IMR-90 (cell line): ENCODE measurements around the gene KCTD2. TPM values are rescaled to one million over a fixed set of nuclear protein-coding genes. Genes with fewer than 3 reads are reported as not detected.

ENCODE experiments used
- ATAC-seq: fragments of 200-7000 bp; cut with Tn5 transposase; 2 replicates; pipeline ENCODE4 v1.9.1; 2020; ENCODE audit warnings: low read depth, mild to moderate bottlenecking, moderate library complexity
- BruUV-seq: library from RNA; stranded (reverse); fragments of 400-500 nt; replicated peaks from 2 replicates; lab custom pipeline; 2021; lab: Mats Ljungman, UMichigan
- CTCF ChIA-PET: fragments of 300-600 bp; formaldehyde crosslinking; extraction: SDS; loops from one replicate; lab custom pipeline; 2021; ENCODE audit warnings: antibody characterized with exemption; lab: Yijun Ruan, JAX
- POLR2A ChIA-PET: fragments of 300-600 bp; sonication (Branson Sonifier 250); formaldehyde crosslinking; loops from one replicate; lab custom pipeline; 2022; ENCODE audit warnings: antibody characterized with exemption; ENCODE audit not compliant: unreplicated experiment; lab: Charles Lee
- DNase-seq: peaks from one replicate; pipeline ENCODE4 v3.0.0; 2013
- H2AFZ ChIP-seq: replicated peaks from 2 replicates; pipeline ENCODE3; 2013; ENCODE audit warnings: low read length, mild to moderate bottlenecking; ENCODE audit not compliant: poor library complexity
- H2AK5ac ChIP-seq: 2 replicates; pipeline ENCODE4 v1.6.1; 2013; ENCODE audit warnings: low read depth, low read length, inconsistent platforms
- H2AK9ac ChIP-seq: replicated peaks from 2 replicates; pipeline ENCODE3; 2013; ENCODE audit warnings: mild to moderate bottlenecking, low read depth, low read length, moderate library complexity; ENCODE audit not compliant: poor library complexity
- H2BK120ac ChIP-seq: 2 replicates; pipeline ENCODE4 v1.6.1; 2013; ENCODE audit warnings: low read depth, low read length, inconsistent platforms
- H2BK15ac ChIP-seq: 3 replicates; pipeline ENCODE4 v1.6.1; 2013; ENCODE audit warnings: low read depth, low read length, inconsistent platforms
- H2BK20ac ChIP-seq: 2 replicates; pipeline ENCODE4 v1.6.1; 2013; ENCODE audit warnings: low read depth, mild to moderate bottlenecking, inconsistent platforms, low read length, moderate library complexity
- H2BK5ac ChIP-seq: 2 replicates; pipeline ENCODE4 v1.6.1; 2013; ENCODE audit warnings: mild to moderate bottlenecking, low read depth, low read length, inconsistent platforms; ENCODE audit not compliant: poor library complexity, severe bottlenecking
- H3K14ac ChIP-seq: replicated peaks from 2 replicates; pipeline ENCODE4 v1.6.1; 2013; ENCODE audit warnings: low read depth, low read length, inconsistent platforms
- H3K18ac ChIP-seq: 2 replicates; pipeline ENCODE4 v1.6.1; 2013; ENCODE audit warnings: low read depth, low read length, control low read depth
- H3K23ac ChIP-seq: 2 replicates; pipeline ENCODE4 v1.6.1; 2013; ENCODE audit warnings: low read depth, low read length, inconsistent platforms
- H3K27ac ChIP-seq: 2 replicates; pipeline ENCODE4 v1.5.1; 2013; ENCODE audit warnings: mild to moderate bottlenecking, control low read depth, low read length; ENCODE audit not compliant: insufficient read depth
- H3K27me3 ChIP-seq: 2 replicates; pipeline ENCODE4 v1.6.1; 2013; ENCODE audit warnings: low read length; ENCODE audit not compliant: control insufficient read depth, insufficient read depth
- H3K36me3 ChIP-seq: 2 replicates; pipeline ENCODE4 v1.6.1; 2013; ENCODE audit warnings: low read length, mixed read lengths; ENCODE audit not compliant: control insufficient read depth, insufficient read depth
- H3K4ac ChIP-seq: 2 replicates; pipeline ENCODE4 v1.6.1; 2013; ENCODE audit warnings: low read depth, low read length, inconsistent platforms
- H3K4me1 ChIP-seq: 2 replicates; pipeline ENCODE4 v1.6.1; 2013; ENCODE audit warnings: low read length, mixed read lengths; ENCODE audit not compliant: control insufficient read depth, insufficient read depth
- H3K4me2 ChIP-seq: 2 replicates; pipeline ENCODE4 v1.6.1; 2013; ENCODE audit warnings: low read depth, mild to moderate bottlenecking, control low read depth, low read length, moderate library complexity
- H3K4me3 ChIP-seq: 2 replicates; pipeline ENCODE4 v1.5.1; 2013; ENCODE audit warnings: low read depth, mild to moderate bottlenecking, control low read depth, low read length, moderate library complexity; ENCODE audit not compliant: insufficient read depth
- H3K56ac ChIP-seq: 2 replicates; pipeline ENCODE4 v1.6.1; 2013; ENCODE audit warnings: low read length, inconsistent platforms; ENCODE audit not compliant: insufficient read depth; ENCODE audit errors: extremely low read depth
- H3K79me1 ChIP-seq, 2 experiments: 2 replicates each; pipeline ENCODE4 v1.6.1; 2013; ENCODE audit warnings: low read length in 2 of 2, inconsistent platforms in 1 of 2, low read depth in 1 of 2
- H3K9ac ChIP-seq: 2 replicates; pipeline ENCODE4 v1.6.1; 2013; ENCODE audit warnings: low read depth, low read length, control low read depth
- H3K9me1 ChIP-seq: 2 replicates; pipeline ENCODE4 v1.6.1; 2013; ENCODE audit warnings: low read length, inconsistent platforms; ENCODE audit not compliant: insufficient read depth
- H3K9me3 ChIP-seq: 2 replicates; pipeline ENCODE4 v1.6.1; 2013; ENCODE audit warnings: low read length; ENCODE audit not compliant: control insufficient read depth, insufficient read depth
- H4K20me1 ChIP-seq: 2 replicates; pipeline ENCODE4 v1.6.1; 2013; ENCODE audit warnings: low read length, inconsistent platforms; ENCODE audit not compliant: insufficient read depth
- H4K5ac ChIP-seq: 2 replicates; pipeline ENCODE4 v1.6.1; 2013; ENCODE audit warnings: mild to moderate bottlenecking, low read depth, low read length, control low read depth
- H4K8ac ChIP-seq, 2 experiments: 2 replicates each; pipeline ENCODE4 v1.6.1; 2013; ENCODE audit warnings: low read depth in 2 of 2, low read length in 2 of 2, control low read depth in 1 of 2, inconsistent platforms in 1 of 2
- H4K91ac ChIP-seq: 2 replicates; pipeline ENCODE4 v1.6.1; 2013; ENCODE audit warnings: low read depth, low read length, inconsistent platforms; ENCODE audit not compliant: insufficient read depth
- BHLHE40 ChIP-seq: fragments of 150-350 bp; IDR thresholded peaks from 2 replicates; pipeline ENCODE4 v1.6.1; 2016; ENCODE audit warnings: mild to moderate bottlenecking, low read depth, low read length
- CEBPB ChIP-seq: IDR thresholded peaks from 2 replicates; pipeline ENCODE4 v1.6.1; 2012; ENCODE audit warnings: low read depth, low read length, improper control_type of control experiment
- CHD1 ChIP-seq: IDR thresholded peaks from 2 replicates; pipeline ENCODE4 v1.6.1; 2012; ENCODE audit warnings: low read depth, low read length, improper control_type of control experiment
- CTCF ChIP-seq: conservative IDR thresholded peaks from 2 replicates; pipeline ENCODE4 v1.5.1; 2012; ENCODE audit warnings: mild to moderate bottlenecking, low read depth, low read length, improper control_type of control experiment
- ELK1 ChIP-seq: fragments of 150-350 bp; IDR thresholded peaks from 2 replicates; pipeline ENCODE4 v1.6.1; 2016; ENCODE audit warnings: low read depth, mild to moderate bottlenecking, low read length, moderate library complexity, borderline replicate concordance
- FOS ChIP-seq: fragments of 150-350 bp; IDR thresholded peaks from 2 replicates; pipeline ENCODE4 v1.6.1; 2016; ENCODE audit warnings: low read depth, low read length
- MAFK ChIP-seq: IDR thresholded peaks from 2 replicates; pipeline ENCODE4 v1.6.1; 2012; ENCODE audit warnings: low read depth, low read length, improper control_type of control experiment
- MAZ ChIP-seq: IDR thresholded peaks from 2 replicates; pipeline ENCODE4 v1.6.1; 2012; ENCODE audit warnings: low read depth, mild to moderate bottlenecking, low read length, improper control_type of control experiment, moderate library complexity, borderline replicate concordance
- MXI1 ChIP-seq: IDR thresholded peaks from 2 replicates; pipeline ENCODE4 v1.6.1; 2012; ENCODE audit warnings: low read depth, mild to moderate bottlenecking, low read length, moderate library complexity, borderline replicate concordance
- NFE2L2 ChIP-seq: fragments of 150-350 bp; IDR thresholded peaks from 2 replicates; pipeline ENCODE4 v1.6.1; 2016; ENCODE audit warnings: low read depth, mild to moderate bottlenecking, low read length
- POLR2A ChIP-seq: IDR thresholded peaks from 2 replicates; pipeline ENCODE4 v1.6.1; 2012; ENCODE audit warnings: mild to moderate bottlenecking, low read depth, low read length
- RAD21 ChIP-seq: IDR thresholded peaks from 2 replicates; pipeline ENCODE4 v1.6.1; 2012; ENCODE audit warnings: low read length, improper control_type of control experiment
- RCOR1 ChIP-seq: IDR thresholded peaks from 2 replicates; pipeline ENCODE4 v1.6.1; 2012; ENCODE audit warnings: mild to moderate bottlenecking, low read length, improper control_type of control experiment; ENCODE audit not compliant: insufficient replicate concordance
- RFX5 ChIP-seq: IDR thresholded peaks from 2 replicates; pipeline ENCODE4 v1.8.0; 2012; ENCODE audit warnings: low read depth, mild to moderate bottlenecking, low read length, moderate library complexity
- SMC3 ChIP-seq: fragments of 150-350 bp; IDR thresholded peaks from 2 replicates; pipeline ENCODE4 v1.6.1; 2016; ENCODE audit warnings: low read depth, mild to moderate bottlenecking, antibody characterized with exemption, low read length, moderate library complexity
- USF2 ChIP-seq: fragments of 150-350 bp; IDR thresholded peaks from 2 replicates; pipeline ENCODE4 v1.6.1; 2017; ENCODE audit warnings: mild to moderate bottlenecking, antibody characterized with exemption, low read length, low read depth
- WGBS, 2 experiments: methylation state at CpG; one replicate each; pipeline versions ENCODE4 v1.1.5 to v1.1.7; 2013; ENCODE audit warnings: missing lambda C conversion rate in 2 of 2; ENCODE audit not compliant: insufficient read length in 1 of 2; ENCODE audit errors: extremely low coverage in 2 of 2; 5-methylcytosine and 5-hydroxymethylcytosine counted together
- dilution Hi-C: fragments of 300-500 bp; cut with HindIII; formaldehyde crosslinking; loops from one replicate; pipeline ENCODE4 v1.14.3; 2018; ENCODE audit warnings: low sequenced_read_pairs; ENCODE audit not compliant: unreplicated experiment
- in situ Hi-C: fragments of 300-500 bp; cut with MboI; formaldehyde crosslinking; loops from 3 replicates; pipeline ENCODE4 v1.14.3; 2019; ENCODE audit warnings: low sequenced_read_pairs, inconsistent platforms, mixed read lengths
- intact Hi-C: fragments of 100-400 bp; cut with micrococcal nuclease; formaldehyde crosslinking; loops from 2 replicates; pipeline ENCODE4 v1.10.0; 2022
- polyA plus RNA-seq, 3 experiments: library from polyadenylated mRNA; depleted of rRNA; stranded (reverse); fragments of >200 nt; gene quantifications; 2 replicates each; pipeline ENCODE4 v1.2.3, GENCODE V29; 2012; ENCODE audit warnings: low replicate concordance in 1 of 3
- total RNA-seq: library from RNA; depleted of rRNA; stranded (reverse); fragments of >200 nt; gene quantifications from 2 replicates; pipeline ENCODE4 v1.2.3, GENCODE V29; 2012

The KCTD2 gene
- total and polyA plus RNA-seq, 2 of the 4 experiments (the other 2 are of a cell fraction), result 9.1 to 18.4 TPM

- Histone ChIP-seq H3K4ac (no peak overlapping the region), H2AK9ac (no peak overlapping the region), H2BK15ac (no peak overlapping the region), H3K4me2 (no peak overlapping the region), H3K79me1 (peaks cover 0 to under 1% of the 10 kb centered on the region in 2 experiments; a peak in 1 of 4 replicates), H3K4me3 (no peak overlapping the region), H3K9ac (no peak overlapping the region), H2BK120ac (no peak overlapping the region), H2BK20ac (no peak overlapping the region), H3K27me3 (no peaks in the 10 kb centered on the region), H2BK5ac (no peak overlapping the region), H3K14ac (no peak overlapping the region), H3K9me1 (0 out of 2 replicates have a peak, but pooled peaks cover 3% of the 10 kb centered on the region), H2AFZ (no peak overlapping the region), H3K36me3 (peaks cover 15% of the 10 kb centered on the region; the same call in 1 of the 2 replicates), H3K56ac (no peak overlapping the region), H3K4me1 (no peaks in the 10 kb centered on the region), H4K91ac (no peak overlapping the region), H4K20me1 (no peaks in the 10 kb centered on the region), H4K8ac (no peak overlapping the region), H3K27ac (no peak overlapping the region), H3K23ac (no peak overlapping the region), H4K5ac (no peak overlapping the region), H2AK5ac (no peak overlapping the region), H3K18ac (no peak overlapping the region), H3K9me3 (no peaks in the 10 kb centered on the region)
- TF ChIP-seq MAFK (no peak), RFX5 (no peak), CTCF (no peak), CHD1 (no peak), SMC3 (no peak), BHLHE40 (no peak), MXI1 (no peak), NFE2L2 (no peak), RCOR1 (no peak), USF2 (no peak), FOS (no peak), ELK1 (no peak), POLR2A (no peak), CEBPB (no peak), MAZ (no peak), RAD21 (no peak)
- 100% methylated on average over 1 of the region's 8 CpGs; no CpG with 5 or more reads in 1 of the 2 experiments for WGBS, 2 experiments
- DNase-seq (no peak), ATAC-seq (no peak)
- ChIA-PET CTCF (interaction anchor here (0.6 kb wide), 1 partner anchor 45 kb away, joined by 3 read pairs; no protein-coding TSS in a partner anchor), POLR2A (no interaction called here)
- dilution Hi-C loops (no loop called here), in situ Hi-C loops (loop anchor here (10.0 to 25.0 kb wide), 2 partner anchors 136 to 344 kb away; partner anchors contain the start of genes GRB2 and NUP85), intact Hi-C loops (loop anchor here (10.0 kb wide), 1 partner anchor 136 kb away; the partner anchor contains the start of gene NUP85)
- no TSS peak for BruUV-seq
These were observed 21.7 kb downstream of the KCTD2 start for GRCh38 chr17:75068750-75069149.
